HFFc6 (cell line): ENCODE measurements around the gene TAF9. TPM values are rescaled to one million over a fixed set of nuclear protein-coding genes. Genes with fewer than 3 reads are reported as not detected.
"Not testable (repeated sequence)": the region's sequence is repeated elsewhere in the genome, so short reads cannot be mapped to it uniquely, and the experiment has no call there.

Source experiments
- DNase-seq: peaks from one replicate; pipeline ENCODE4 v3.0.0-alpha.2; 2018
- H3K27ac Mint-ChIP-seq: 2 replicates; pipeline ENCODE4 v1.8.0; 2020; ENCODE audit warnings: mild to moderate bottlenecking, mixed read lengths
- H3K27me3 Mint-ChIP-seq: 2 replicates; pipeline ENCODE4 v1.8.0; 2021; ENCODE audit warnings: mild to moderate bottlenecking, moderate library complexity, mixed read lengths; ENCODE audit not compliant: insufficient read depth
- H3K36me3 Mint-ChIP-seq: 2 replicates; pipeline ENCODE4 v1.8.0; 2021; ENCODE audit warnings: low read depth, mixed read lengths
- H3K4me1 Mint-ChIP-seq: 2 replicates; pipeline ENCODE4 v1.8.0; 2020; ENCODE audit warnings: low read depth, mixed read lengths
- H3K4me3 Mint-ChIP-seq: 2 replicates; pipeline ENCODE4 v1.8.0; 2020; ENCODE audit warnings: mild to moderate bottlenecking, moderate library complexity, mixed read lengths
- H3K9me3 Mint-ChIP-seq: 2 replicates; pipeline ENCODE4 v1.8.0; 2020; ENCODE audit warnings: mild to moderate bottlenecking, mixed read lengths
- CTCF ChIP-seq: fragments of 200-600 bp; sonication (generic); IDR thresholded peaks from 2 replicates; pipeline ENCODE4 v1.5.0; 2021; ENCODE audit warnings: antibody characterized with exemption, mild to moderate bottlenecking
- total RNA-seq, 6 experiments: library from RNA; stranded (reverse); fragmentation: NEBNext Ultra II Directional; extraction: Animal tissue kit (Norgen Biotek cat#: 25700); gene quantifications; 2 replicates in 1 of 6; 3 replicates in 5 of 6; pipeline ENCODE4 v1.2.3, GENCODE V29; 2021

TAF9 gene
- total RNA-seq, 6 experiments from 2014 or later: 81.0 to 110 (median 97.5) TPM

GRCh38 chr5:69414885-69415583 is 45.7 kb upstream of the TAF9 start, which contains the start of gene MARVELD2:
TSS of gene MARVELD2 (plus strand) at chr5:69415116. CDS start at chr5:69419386, 4,270 bp downstream.
- no peaks in the 10 kb centered on the region; the same call in 1 of the 2 replicates for H3K27me3 Mint-ChIP-seq
- no peak within 1 kb of the TSS for H3K27ac Mint-ChIP-seq
- H3K4me3 Mint-ChIP-seq: no peak within 1 kb of the TSS
- TF ChIP-seq CTCF: no peak
- no peaks in the 10 kb centered on the region for H3K9me3 Mint-ChIP-seq
- peaks cover 36% of the 10 kb centered on the region for H3K36me3 Mint-ChIP-seq
- no peaks in the 10 kb centered on the region for H3K4me1 Mint-ChIP-seq
- DNase-seq: no peak

GRCh38 chr5:69404659-69405330 is 35.5 kb upstream of the TAF9 start:
- Mint-ChIP-seq H3K36me3 (peaks cover 30% of the 10 kb centered on the region), H3K9me3 (no peaks in the 10 kb centered on the region), H3K4me3 (no peak overlapping the region), H3K27ac (no peak overlapping the region; the same call in 1 of the 2 replicates), H3K27me3 (no peaks in the 10 kb centered on the region; the same call in 1 of the 2 replicates), H3K4me1 (no peaks in the 10 kb centered on the region)
- no peak for DNase-seq
- no peak for TF ChIP-seq CTCF

- no peak for TF ChIP-seq CTCF
- no peaks in the 10 kb centered on the region for H3K4me1 Mint-ChIP-seq
- H3K27ac Mint-ChIP-seq: no peak overlapping the region
- no peak overlapping the region for H3K4me3 Mint-ChIP-seq
- 0 out of 2 replicates have a peak, but pooled peaks cover 4% of the 10 kb centered on the region for H3K36me3 Mint-ChIP-seq
- H3K27me3 Mint-ChIP-seq: no peaks in the 10 kb centered on the region; the same call in 1 of the 2 replicates
- DNase-seq: no peak
- H3K9me3 Mint-ChIP-seq: no peaks in the 10 kb centered on the region
These were observed 9.1 kb upstream of the TAF9 start for GRCh38 chr5:69378376-69378775.

GRCh38 chr5:69374911-69375446 is 5.7 kb upstream of the TAF9 start:
- Mint-ChIP-seq H3K4me1 (peaks cover 17% of the 10 kb centered on the region), H3K27me3 (no peaks in the 10 kb centered on the region; the same call in 1 of the 2 replicates), H3K4me3 (no peak overlapping the region), H3K36me3 (0 out of 2 replicates have a peak, but pooled peaks cover 4% of the 10 kb centered on the region), H3K27ac (no peak overlapping the region), H3K9me3 (no peaks in the 10 kb centered on the region)
- TF ChIP-seq CTCF: no peak
- no peak for DNase-seq

- H3K9me3 Mint-ChIP-seq: no peaks in the 10 kb centered on the region
- peaks cover 15% of the 10 kb centered on the region for H3K36me3 Mint-ChIP-seq
- peak overlapping the region; percentile 23; the same call in 1 of the 2 replicates for H3K4me3 Mint-ChIP-seq
- no peaks in the 10 kb centered on the region; the same call in 1 of the 2 replicates for H3K27me3 Mint-ChIP-seq
- H3K27ac Mint-ChIP-seq: no peak overlapping the region
- peaks cover 26% of the 10 kb centered on the region for H3K4me1 Mint-ChIP-seq
- DNase-seq: no peak
- TF ChIP-seq CTCF: no peak
These were observed 3.1 kb upstream of the TAF9 start for GRCh38 chr5:69372394-69372793.

GRCh38 chr5:69370335-69370734 is 1.0 kb upstream of the TAF9 start:
- peak overlapping the region; percentile 98 for H3K4me3 Mint-ChIP-seq
- H3K27ac Mint-ChIP-seq: peak overlapping the region; percentile 98
- H3K36me3 Mint-ChIP-seq: peaks cover 20% of the 10 kb centered on the region
- peaks cover 35% of the 10 kb centered on the region for H3K4me1 Mint-ChIP-seq
- DNase-seq, H3K27me3 Mint-ChIP-seq, H3K9me3 Mint-ChIP-seq: not testable (repeated sequence)
